GM12878 (cell line): ENCODE measurements around the gene SLC6A11. TPM values are rescaled to one million over a fixed set of nuclear protein-coding genes. Genes with fewer than 3 reads are reported as not detected.

Experiments
- ATAC-seq: fragments of 200-7000 bp; cut with Tn5 transposase; 3 replicates; pipeline ENCODE4 v1.9.1; 2020; ENCODE audit warnings: mild to moderate bottlenecking, moderate library complexity
- BruUV-seq: library from RNA; stranded (reverse); fragments of 400-500 nt; replicated peaks from 2 replicates; lab custom pipeline; 2021; lab: Mats Ljungman, UMichigan
- CTCF ChIA-PET: fragments of 300-600 bp; sonication (Branson Sonifier 250); formaldehyde crosslinking; extraction: SDS; loops from one replicate; lab custom pipeline; 2021; ENCODE audit warnings: inconsistent platforms; lab: Yijun Ruan, JAX
- POLR2A ChIA-PET: fragments of 350-600 bp; formaldehyde crosslinking; extraction: SDS; loops from one replicate; lab custom pipeline; 2021; ENCODE audit warnings: inconsistent platforms; lab: Charles Lee
- RAD21 ChIA-PET: fragments of 300-600 bp; sonication (Branson Sonifier 250); formaldehyde crosslinking; loops from one replicate; lab custom pipeline; 2023; ENCODE audit warnings: antibody characterized with exemption; ENCODE audit not compliant: unreplicated experiment; lab: Charles Lee
- SMC1A ChIA-PET: fragments of 300-600 bp; sonication (Branson Sonifier 250); formaldehyde crosslinking; loops from one replicate; lab custom pipeline; 2023; ENCODE audit not compliant: unreplicated experiment, uncharacterized antibody; lab: Charles Lee
- DNase-seq: peaks from one replicate; pipeline ENCODE4 v3.0.0-alpha.2; 2011; ENCODE audit warnings: low read depth, low spot score
- FAIRE-seq: peaks from 3 replicates; lab custom pipeline; 2011; peaks lifted over from hg19 to GRCh38; lab: Jason Lieb, UNC
- H2AFZ ChIP-seq: 2 replicates; pipeline ENCODE4 v1.6.0; 2011; ENCODE audit warnings: low read depth, low read length, control low read depth; ENCODE audit not compliant: control insufficient read depth
- H3K27ac ChIP-seq: 2 replicates; pipeline ENCODE4 v1.5.1; 2011; ENCODE audit warnings: control low read depth; ENCODE audit not compliant: control insufficient read depth, insufficient read depth
- H3K27me3 ChIP-seq, 2 experiments: replicated peaks in 1 of 2; 2 replicates each; pipeline versions ENCODE4 v1.6.0 to v1.6.1; 2011; ENCODE audit warnings: low read length in 1 of 2; ENCODE audit not compliant: control insufficient read depth in 2 of 2, insufficient read depth in 2 of 2
- H3K36me3 ChIP-seq, 2 experiments: 2 replicates each; pipeline ENCODE4 v1.5.1; 2011; ENCODE audit warnings: low read length in 1 of 2; ENCODE audit not compliant: control insufficient read depth in 2 of 2, insufficient read depth in 2 of 2
- H3K4me1 ChIP-seq: 2 replicates; pipeline ENCODE4 v1.6.1; 2011; ENCODE audit warnings: mild to moderate bottlenecking, low read length, moderate library complexity, mixed read lengths; ENCODE audit not compliant: control insufficient read depth, insufficient read depth
- H3K4me2 ChIP-seq: 2 replicates; pipeline ENCODE4 v1.6.0; 2011; ENCODE audit warnings: control low read depth; ENCODE audit not compliant: control insufficient read depth, insufficient read depth
- H3K4me3 ChIP-seq: fragments of 200-600 bp; sonication (generic); 2 replicates; pipeline ENCODE4 v1.5.1; 2016
- H3K79me2 ChIP-seq: 2 replicates; pipeline ENCODE4 v1.6.0; 2011; ENCODE audit warnings: low read length; ENCODE audit not compliant: control insufficient read depth, insufficient read depth
- H3K9ac ChIP-seq: 2 replicates; pipeline ENCODE4 v1.8.0; 2011; ENCODE audit warnings: low read length, control low read depth, mixed read lengths; ENCODE audit not compliant: control insufficient read depth, insufficient read depth
- H3K9me3 ChIP-seq: replicated peaks from 3 replicates; pipeline ENCODE4 v1.5.1; 2011; ENCODE audit warnings: mild to moderate bottlenecking, low read length; ENCODE audit not compliant: control insufficient read depth, insufficient read depth
- H4K20me1 ChIP-seq: 2 replicates; pipeline ENCODE4 v1.6.0; 2011; ENCODE audit not compliant: control insufficient read depth, insufficient read depth
- BACH1 ChIP-seq: fragments of 450-650 bp; IDR thresholded peaks from 2 replicates; pipeline ENCODE4 v1.6.1; 2017; ENCODE audit warnings: mild to moderate bottlenecking, borderline replicate concordance
- CREB1 ChIP-seq: IDR thresholded peaks from 2 replicates; pipeline ENCODE4 v1.6.1; 2012; ENCODE audit warnings: low read depth, mild to moderate bottlenecking, inconsistent platforms
- EGR1 ChIP-seq, 2 experiments: IDR thresholded peaks; 1 replicate in 1 of 2; 2 replicates in 1 of 2; pipeline ENCODE4 v1.6.1; 2011 to 2012; ENCODE audit warnings: low read depth in 2 of 2, low read length in 2 of 2, borderline replicate concordance in 1 of 2, mild to moderate bottlenecking in 1 of 2, moderate library complexity in 1 of 2
- GATAD2B ChIP-seq: fragments of 450-650 bp; conservative IDR thresholded peaks from 2 replicates; pipeline ENCODE4 v1.6.1; 2017; ENCODE audit warnings: low read depth, mild to moderate bottlenecking, moderate library complexity
- KLF5 ChIP-seq: fragments of 450-650 bp; IDR thresholded peaks from 2 replicates; pipeline ENCODE4 v1.6.1; 2014; ENCODE audit warnings: mild to moderate bottlenecking; ENCODE audit not compliant: partially characterized antibody
- MYC ChIP-seq: IDR thresholded peaks from 2 replicates; pipeline ENCODE4 v1.6.1; 2011; ENCODE audit warnings: mild to moderate bottlenecking, low read length, moderate library complexity, inconsistent platforms; ENCODE audit not compliant: insufficient read depth, insufficient replicate concordance, insufficient read length, severe bottlenecking
- REST ChIP-seq: IDR thresholded peaks from 2 replicates; pipeline ENCODE4 v1.6.1; 2012; ENCODE audit warnings: mild to moderate bottlenecking, low read depth, low read length
- SP1 ChIP-seq: IDR thresholded peaks from one replicate; pipeline ENCODE4 v1.6.1; 2011; ENCODE audit warnings: low read depth, low read length
- ZNF207 ChIP-seq: fragments of 450-650 bp; IDR thresholded peaks from 2 replicates; pipeline ENCODE4 v1.6.1; 2014; ENCODE audit warnings: antibody characterized with exemption, mild to moderate bottlenecking, borderline replicate concordance
- ZNF384 ChIP-seq: IDR thresholded peaks from 2 replicates; pipeline ENCODE4 v1.6.1; 2012; ENCODE audit warnings: low read depth, mild to moderate bottlenecking, low read length, improper control_type of control experiment, borderline replicate concordance
- WGBS: methylation state at CpG from one replicate; pipeline ENCODE4 v1.1.6; 2016; ENCODE audit warnings: low lambda C conversion rate; ENCODE audit not compliant: insufficient replicate concordance, insufficient coverage; ENCODE audit errors: missing lambda C conversion rate; 5-methylcytosine and 5-hydroxymethylcytosine counted together
- in situ Hi-C: fragments of 300-500 bp; cut with MboI; formaldehyde crosslinking; loops from 9 replicates; pipeline ENCODE4 v1.14.3; 2018; ENCODE audit warnings: mixed read lengths
- intact Hi-C: fragments of 100-400 bp; cut with micrococcal nuclease; formaldehyde crosslinking; loops from one replicate; pipeline ENCODE4 v1.14.2; 2022; ENCODE audit not compliant: unreplicated experiment
- polyA plus RNA-seq, 11 experiments: library from polyadenylated mRNA; depleted of rRNA in 4 of 11; unstranded in 6 of 11; stranded (reverse) in 5 of 11; fragments of >200 nt; fragmentation: Nextera tagmentation in 4 of 11; fragmentation: Illumina TruSeq in 1 of 11; extraction: Ambion mirVana in 4 of 11; extraction: Trizol in 1 of 11; gene quantifications; 1 replicate in 1 of 11; 2 replicates in 10 of 11; pipeline versions ENCODE4 v1.2.1 to v1.2.3, GENCODE V29; 2011 to 2016; ENCODE audit warnings: inconsistent platforms in 2 of 11, missing spikeins in 2 of 11, low read depth in 1 of 11
- total RNA-seq, 4 experiments: library from RNA; depleted of rRNA in 3 of 4; stranded (reverse); fragments of >200 nt in 3 of 4; fragmentation: Illumina TruSeq in 1 of 4; extraction: Trizol in 1 of 4; gene quantifications; 2 replicates each; pipeline versions ENCODE4 v1.2.1 to v1.2.3, GENCODE V29; 2013 to 2021

Gene SLC6A11
- total and polyA plus RNA-seq, 10 of the 15 experiments (the other 5 are each of a cell fraction or from before 2014, with no cell fraction given): not detected

- TF ChIP-seq ZNF207 (no peak), KLF5 (no peak), CREB1 (no peak), GATAD2B (no peak), EGR1 (IDR thresholded peaks at IDR 0.05; ENCODE audit: borderline replicate concordance in 1 of 2, low read depth in 2 of 2, low read length in 2 of 2) (no peak), SP1 (no peak), ZNF384 (no peak), MYC (no peak), BACH1 (no peak), REST (no peak)
- ATAC-seq: no peak
- in situ Hi-C loops: no loop called here
- ChIA-PET RAD21 (no interaction called here), CTCF (no interaction called here), POLR2A (no interaction called here), SMC1A (no interaction called here)
- Histone ChIP-seq H3K79me2 (no peaks in the 10 kb centered on the region), H3K9ac (no peak overlapping the region), H3K27ac (no peak overlapping the region), H3K4me2 (no peak overlapping the region), H3K4me1 (no peaks in the 10 kb centered on the region), H3K4me3 (no peak overlapping the region), H3K27me3 (peaks cover 0 to 1% of the 10 kb centered on the region in 2 experiments; a peak in 1 of 4 replicates), H2AFZ (no peak overlapping the region), H3K36me3 (no peaks in the 10 kb centered on the region), H4K20me1 (no peaks in the 10 kb centered on the region), H3K9me3 (no peaks in the 10 kb centered on the region)
- intact Hi-C loops: no loop called here
- DNase-seq: no peak
- WGBS: 46% methylated on average over 12 of the region's 13 CpGs
- FAIRE-seq: no peak
- BruUV-seq: no TSS peak
These were observed 110.3 kb downstream of the SLC6A11 start for GRCh38 chr3:10926256-10926810.
